NCI-H1092 treated with DMSO at 0.1 percent for 48 hours (cell line): ENCODE data around the gene MPRIP.
"Not testable (repeated sequence)": the region's sequence is repeated elsewhere in the genome, so short reads cannot be mapped to it uniquely, and the experiment has no call there.

Experiments
- DNase-seq: peaks from one replicate; lab custom pipeline; 2025; lab: John Stamatoyannopoulos, UW

Gene MPRIP

GRCh38 chr17:17126131-17127110 is 84.2 kb downstream of the MPRIP start:
- no peak for DNase-seq

GRCh38 chr17:17127156-17127555 is 84.9 kb downstream of the MPRIP start:
- no peak for DNase-seq

GRCh38 chr17:17127730-17128291 is 85.6 kb downstream of the MPRIP start:
- DNase-seq = no peak

GRCh38 chr17:17128476-17129075 is 86.3 kb downstream of the MPRIP start:
- DNase-seq = no peak

- no peak for DNase-seq
Observed at GRCh38 chr17:17129466-17129865, 87.2 kb downstream of the MPRIP start.

GRCh38 chr17:17130077-17130844 is 88.0 kb downstream of the MPRIP start:
- no peak for DNase-seq

GRCh38 chr17:17131839-17132238 is 89.6 kb downstream of the MPRIP start:
- DNase-seq = no peak

- DNase-seq = no peak
Observed at GRCh38 chr17:17132746-17133145, 90.5 kb downstream of the MPRIP start.

GRCh38 chr17:17134051-17134956 is 92.0 kb downstream of the MPRIP start:
- DNase-seq = no peak

- DNase-seq = peak; percentile 72
Observed at GRCh38 chr17:17134957-17135333, 92.7 kb downstream of the MPRIP start.

GRCh38 chr17:17136221-17136620 is 94.0 kb downstream of the MPRIP start:
- DNase-seq = not testable (repeated sequence)

- DNase-seq = no peak
Observed at GRCh38 chr17:17137731-17138585, 95.7 kb downstream of the MPRIP start.

GRCh38 chr17:17139972-17140589 is 97.8 kb downstream of the MPRIP start:
- DNase-seq = no peak

GRCh38 chr17:17140590-17140980 is 98.3 kb downstream of the MPRIP start:
- DNase-seq = no peak

- DNase-seq = no peak
Observed at GRCh38 chr17:17141279-17141678, 99.0 kb downstream of the MPRIP start.

GRCh38 chr17:17141860-17142552 is 99.7 kb downstream of the MPRIP start:
- DNase-seq = no peak

- no peak for DNase-seq
Observed at GRCh38 chr17:17142556-17142955, 100.3 kb downstream of the MPRIP start.

- DNase-seq = no peak
Observed at GRCh38 chr17:17143501-17143900, 101.2 kb downstream of the MPRIP start.

- no peak for DNase-seq
Observed at GRCh38 chr17:17144061-17144460, 101.8 kb downstream of the MPRIP start.
